HEK293 (cell line): Measurements from ENCODE around the gene SH3RF3.

Source experiments
- CTCF ChIA-PET: fragments of 350-600 bp; formaldehyde crosslinking; extraction: SDS; loops from one replicate; lab custom pipeline; 2021; ENCODE audit warnings: antibody characterized with exemption; lab: Yijun Ruan, JAX
- POLR2A ChIA-PET: fragments of 300-600 bp; formaldehyde crosslinking; extraction: SDS; loops from one replicate; lab custom pipeline; 2020; ENCODE audit warnings: antibody characterized with exemption, inconsistent platforms; lab: Yijun Ruan, JAX
- H3K27ac ChIP-seq: fragments of 200-500 bp; sonication (Bioruptor generic); 2 replicates; pipeline ENCODE4 v1.5.1; 2014; ENCODE audit warnings: low read depth, low read length, control low read depth, inconsistent platforms; ENCODE audit errors: extremely low read depth
- H3K36me3 ChIP-seq, 2 experiments: fragments of 200-500 bp in 1 of 2; sonication (Bioruptor generic) in 1 of 2; 1 replicate in 1 of 2; 2 replicates in 1 of 2; pipeline ENCODE4 v1.5.1; 2014 to 2017; ENCODE audit warnings: inconsistent platforms in 2 of 2, low read length in 2 of 2; ENCODE audit not compliant: control insufficient read depth in 2 of 2, insufficient read depth in 1 of 2
- H3K4me1 ChIP-seq: fragments of 200-500 bp; sonication (Bioruptor generic); 2 replicates; pipeline ENCODE4 v1.5.1; 2014; ENCODE audit warnings: mild to moderate bottlenecking, low read length, inconsistent platforms; ENCODE audit not compliant: control insufficient read depth, insufficient read depth
- H3K4me3 ChIP-seq: 2 replicates; pipeline ENCODE4 v1.5.1; 2011; ENCODE audit warnings: low read depth, mild to moderate bottlenecking, control low read depth, low read length, moderate library complexity
- H3K9me3 ChIP-seq: fragments of 200-500 bp; sonication (Bioruptor generic); 2 replicates; pipeline ENCODE4 v1.5.1; 2014; ENCODE audit warnings: low read depth, low read length, inconsistent platforms; ENCODE audit not compliant: control insufficient read depth, insufficient read depth
- CTCF ChIP-seq: fragments of 450-650 bp; formaldehyde crosslinking; IDR thresholded peaks from 2 replicates; pipeline ENCODE4 v1.5.1; 2016; ENCODE audit warnings: missing biosample characterization, missing genetic modification characterization
- OSR2 ChIP-seq: fragments of 450-650 bp; formaldehyde crosslinking; IDR thresholded peaks from 2 replicates; pipeline ENCODE4 v1.5.1; 2016; ENCODE audit warnings: missing biosample characterization, missing genetic modification characterization
- SETDB1 ChIP-seq: IDR thresholded peaks from one replicate; pipeline ENCODE4 v1.6.1; 2017; ENCODE audit warnings: mild to moderate bottlenecking, low read length, moderate library complexity, mixed read lengths; ENCODE audit not compliant: insufficient read length
- ZBTB17 ChIP-seq: fragments of 450-650 bp; formaldehyde crosslinking; IDR thresholded peaks from 2 replicates; pipeline ENCODE4 v1.5.1; 2016; ENCODE audit warnings: missing biosample characterization, missing genetic modification characterization
- ZBTB8A ChIP-seq: fragments of 450-650 bp; formaldehyde crosslinking; IDR thresholded peaks from 2 replicates; pipeline ENCODE4 v1.5.1; 2016; ENCODE audit warnings: missing biosample characterization, missing genetic modification characterization
- ZFP3 ChIP-seq: fragments of 450-650 bp; formaldehyde crosslinking; IDR thresholded peaks from 2 replicates; pipeline ENCODE4 v1.5.1; 2016; ENCODE audit warnings: low read depth, missing biosample characterization, missing genetic modification characterization
- ZNF138 ChIP-seq: fragments of 450-650 bp; formaldehyde crosslinking; IDR thresholded peaks from 2 replicates; pipeline ENCODE4 v1.5.1; 2016; ENCODE audit warnings: missing biosample characterization, missing genetic modification characterization, borderline replicate concordance
- ZNF214 ChIP-seq: fragments of 450-650 bp; formaldehyde crosslinking; IDR thresholded peaks from 2 replicates; pipeline ENCODE4 v1.5.1; 2017; ENCODE audit warnings: missing biosample characterization, mild to moderate bottlenecking, missing genetic modification characterization, borderline replicate concordance
- ZNF223 ChIP-seq: fragments of 450-650 bp; formaldehyde crosslinking; IDR thresholded peaks from 2 replicates; pipeline ENCODE4 v1.5.1; 2016; ENCODE audit warnings: missing biosample characterization, missing genetic modification characterization
- ZNF292 ChIP-seq: fragments of 450-650 bp; formaldehyde crosslinking; IDR thresholded peaks from 2 replicates; pipeline ENCODE4 v1.5.1; 2016; ENCODE audit warnings: low read depth, missing biosample characterization, missing genetic modification characterization, borderline replicate concordance
- ZNF302 ChIP-seq: fragments of 450-650 bp; formaldehyde crosslinking; IDR thresholded peaks from 2 replicates; pipeline ENCODE4 v1.5.1; 2016; ENCODE audit warnings: missing biosample characterization, missing genetic modification characterization, low read depth
- ZNF404 ChIP-seq: fragments of 450-650 bp; formaldehyde crosslinking; IDR thresholded peaks from 2 replicates; pipeline ENCODE4 v1.5.1; 2017; ENCODE audit warnings: missing biosample characterization, missing genetic modification characterization
- ZNF433 ChIP-seq: fragments of 450-650 bp; formaldehyde crosslinking; IDR thresholded peaks from 2 replicates; pipeline ENCODE4 v1.5.1; 2016; ENCODE audit warnings: missing biosample characterization, missing genetic modification characterization, low read depth
- ZNF521 ChIP-seq: fragments of 450-650 bp; formaldehyde crosslinking; IDR thresholded peaks from 2 replicates; pipeline ENCODE4 v1.5.1; 2017; ENCODE audit warnings: missing biosample characterization, mild to moderate bottlenecking, missing genetic modification characterization
- ZNF560 ChIP-seq: fragments of 450-650 bp; formaldehyde crosslinking; IDR thresholded peaks from 2 replicates; pipeline ENCODE4 v1.5.1; 2017; ENCODE audit warnings: missing biosample characterization, missing genetic modification characterization, borderline replicate concordance
- ZNF654 ChIP-seq: fragments of 450-650 bp; formaldehyde crosslinking; IDR thresholded peaks from 2 replicates; pipeline ENCODE4 v1.5.1; 2016; ENCODE audit warnings: low read depth, missing biosample characterization, missing genetic modification characterization
- ZNF792 ChIP-seq: fragments of 450-650 bp; formaldehyde crosslinking; IDR thresholded peaks from 2 replicates; pipeline ENCODE4 v1.5.1; 2016; ENCODE audit warnings: missing biosample characterization, missing genetic modification characterization
- TF ChIP-seq, protein P1 (sequence below): fragments of 450-650 bp; formaldehyde crosslinking; IDR thresholded peaks from 2 replicates; pipeline ENCODE4 v1.5.1; 2016; ENCODE audit warnings: missing biosample characterization, missing genetic modification characterization
- TF ChIP-seq, protein P2 (sequence below): fragments of 450-650 bp; formaldehyde crosslinking; IDR thresholded peaks from 2 replicates; pipeline ENCODE4 v1.5.1; 2016; ENCODE audit warnings: missing biosample characterization, missing genetic modification characterization, low read depth

The SH3RF3 gene

GRCh38 chr2:109513749-109514588 is 385.0 kb downstream of the SH3RF3 start (continued):
- TF ChIP-seq, protein P1, sequence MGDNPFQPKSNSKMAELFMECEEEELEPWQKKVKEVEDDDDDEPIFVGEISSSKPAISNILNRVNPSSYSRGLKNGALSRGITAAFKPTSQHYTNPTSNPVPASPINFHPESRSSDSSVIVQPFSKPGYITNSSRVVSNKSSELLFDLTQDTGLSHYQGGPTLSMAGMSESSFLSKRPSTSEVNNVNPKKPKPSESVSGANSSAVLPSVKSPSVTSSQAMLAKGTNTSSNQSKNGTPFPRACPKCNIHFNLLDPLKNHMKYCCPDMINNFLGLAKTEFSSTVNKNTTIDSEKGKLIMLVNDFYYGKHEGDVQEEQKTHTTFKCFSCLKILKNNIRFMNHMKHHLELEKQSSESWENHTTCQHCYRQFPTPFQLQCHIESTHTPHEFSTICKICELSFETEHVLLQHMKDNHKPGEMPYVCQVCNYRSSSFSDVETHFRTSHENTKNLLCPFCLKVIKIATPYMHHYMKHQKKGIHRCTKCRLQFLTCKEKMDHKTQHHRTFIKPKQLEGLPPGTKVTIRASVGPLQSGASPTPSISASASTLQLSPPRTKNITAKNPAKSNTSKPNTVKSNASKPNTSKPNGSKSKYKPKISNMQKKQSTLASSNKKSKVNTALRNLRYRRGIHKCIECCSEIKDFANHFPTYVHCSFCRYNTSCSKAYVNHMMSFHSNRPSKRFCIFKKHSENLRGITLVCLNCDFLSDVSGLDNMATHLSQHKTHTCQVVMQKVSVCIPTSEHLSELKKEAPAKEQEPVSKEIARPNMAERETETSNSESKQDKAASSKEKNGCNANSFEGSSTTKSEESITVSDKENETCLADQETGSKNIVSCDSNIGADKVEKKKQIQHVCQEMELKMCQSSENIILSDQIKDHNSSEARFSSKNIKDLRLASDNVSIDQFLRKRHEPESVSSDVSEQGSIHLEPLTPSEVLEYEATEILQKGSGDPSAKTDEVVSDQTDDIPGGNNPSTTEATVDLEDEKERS (tag by site-specific recombination), result no peak

DNA sequence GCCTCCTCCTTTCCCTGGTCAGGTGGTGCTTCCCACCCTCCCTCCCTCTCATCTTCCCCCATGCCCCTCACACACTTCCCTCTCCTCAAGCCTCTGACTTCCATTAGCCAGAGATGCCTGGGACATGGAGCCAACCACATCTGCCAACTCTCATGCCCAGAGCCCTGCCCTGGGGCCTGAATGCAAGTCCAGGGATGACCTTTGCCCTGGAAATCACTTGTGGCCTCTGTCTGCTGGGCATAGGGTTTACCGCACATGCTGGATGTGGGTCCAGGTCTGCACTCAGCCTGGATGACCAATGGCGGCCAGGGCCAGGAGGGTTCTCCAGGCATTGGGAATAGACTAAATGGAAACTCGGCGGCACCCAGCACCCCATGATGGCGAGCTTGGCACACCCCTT is 385.9 kb downstream of the SH3RF3 start:
- ChIA-PET CTCF (interaction anchor here (0.9 to 1.3 kb wide), 2 partner anchors 382 to 455 kb away, joined by 3 read pairs; no protein-coding TSS in a partner anchor), POLR2A (no interaction called here)
- H3K36me3 ChIP-seq, result no peaks in the 10 kb centered on the region
- no peaks in the 10 kb centered on the region for H3K9me3 ChIP-seq
- no peak overlapping the region for H3K27ac ChIP-seq
- no peak overlapping the region for H3K4me3 ChIP-seq
- TF ChIP-seq ZFP3 (tag by site-specific recombination) (no peak), ZNF433 (tag by site-specific recombination) (no peak), ZNF302 (no peak), ZNF138 (tag by site-specific recombination) (no peak), OSR2 (tag by site-specific recombination) (no peak), ZNF214 (tag by site-specific recombination) (no peak), ZBTB17 (tag by site-specific recombination) (no peak), ZNF292 (tag by site-specific recombination) (no peak), ZNF223 (tag by site-specific recombination) (no peak), ZNF792 (no peak)
- TF ChIP-seq, protein P2, sequence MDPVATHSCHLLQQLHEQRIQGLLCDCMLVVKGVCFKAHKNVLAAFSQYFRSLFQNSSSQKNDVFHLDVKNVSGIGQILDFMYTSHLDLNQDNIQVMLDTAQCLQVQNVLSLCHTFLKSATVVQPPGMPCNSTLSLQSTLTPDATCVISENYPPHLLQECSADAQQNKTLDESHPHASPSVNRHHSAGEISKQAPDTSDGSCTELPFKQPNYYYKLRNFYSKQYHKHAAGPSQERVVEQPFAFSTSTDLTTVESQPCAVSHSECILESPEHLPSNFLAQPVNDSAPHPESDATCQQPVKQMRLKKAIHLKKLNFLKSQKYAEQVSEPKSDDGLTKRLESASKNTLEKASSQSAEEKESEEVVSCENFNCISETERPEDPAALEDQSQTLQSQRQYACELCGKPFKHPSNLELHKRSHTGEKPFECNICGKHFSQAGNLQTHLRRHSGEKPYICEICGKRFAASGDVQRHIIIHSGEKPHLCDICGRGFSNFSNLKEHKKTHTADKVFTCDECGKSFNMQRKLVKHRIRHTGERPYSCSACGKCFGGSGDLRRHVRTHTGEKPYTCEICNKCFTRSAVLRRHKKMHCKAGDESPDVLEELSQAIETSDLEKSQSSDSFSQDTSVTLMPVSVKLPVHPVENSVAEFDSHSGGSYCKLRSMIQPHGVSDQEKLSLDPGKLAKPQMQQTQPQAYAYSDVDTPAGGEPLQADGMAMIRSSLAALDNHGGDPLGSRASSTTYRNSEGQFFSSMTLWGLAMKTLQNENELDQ, result no peak
- no peaks in the 10 kb centered on the region for H3K4me1 ChIP-seq

- H3K4me1 ChIP-seq, result no peaks in the 10 kb centered on the region
- TF ChIP-seq ZNF521, result no peak
- TF ChIP-seq ZNF404 (tag by site-specific recombination), result no peak
- TF ChIP-seq ZBTB8A (tag by site-specific recombination), result peak; percentile 23; the same call in 1 of the 2 replicates
- peak; percentile 68 for TF ChIP-seq ZNF654 (tag by site-specific recombination)
- no peak for TF ChIP-seq SETDB1
- TF ChIP-seq CTCF (tag by site-specific recombination), result peak; percentile 77
- TF ChIP-seq ZNF560 (tag by site-specific recombination), result no peak
- ChIA-PET POLR2A (interaction anchor here (1.8 kb wide), 1 partner anchor 97 kb away, joined by 4 read pairs; the partner anchor contains the start of genes SEPTIN10 and SOWAHC), CTCF (interaction anchor here (0.9 to 1.6 kb wide), 6 partner anchors 8 to 185 kb away, joined by 3 to 4 read pairs (median 4); no protein-coding TSS in a partner anchor)
- no peaks in the 10 kb centered on the region for H3K36me3 ChIP-seq
- no peak overlapping the region for H3K27ac ChIP-seq
- H3K4me3 ChIP-seq, result no peak overlapping the region
- H3K9me3 ChIP-seq, result no peaks in the 10 kb centered on the region
Observed at GRCh38 chr2:109516445-109517117, 387.6 kb downstream of the SH3RF3 start.
